Renal cortex interstitium (tissue), 15 donors: ENCODE data around the gene IL20RA. TPM values are rescaled to one million over a fixed set of nuclear protein-coding genes. Genes with fewer than 3 reads are reported as not detected.
"Not testable (repeated sequence)": the region's sequence is repeated elsewhere in the genome, so short reads cannot be mapped to it uniquely, and the experiment has no call there.

Experiments
- DNase-seq, 11 donors: peaks; one replicate each; pipeline ENCODE4 v3.0.0-alpha.2; 2013; ENCODE audit warnings: low read depth in 9 of 11, low spot score in 4 of 11; ENCODE audit errors: extremely low read depth in 1 of 11
- long read RNA-seq, 16 experiments: transcript quantifications; one replicate each; lab custom pipeline, GENCODE V29; 2026
- polyA plus RNA-seq, 3 donors: library from polyadenylated mRNA; unstranded; fragments of 120-200 nt; gene quantifications; one replicate each; pipeline ENCODE4 v1.2.1, GENCODE V29; 2013; ENCODE audit not compliant: insufficient read length in 3 of 3

The IL20RA gene
- polyA plus RNA-seq = 1 to 10 TPM; 1.1 to 3.1 (median 1.5) TPM
- long read RNA-seq, donor 1 = 0 reads
- long read RNA-seq, donor 2 = 0 reads
- long read RNA-seq, donor 3, partial matches to known transcripts = 0 of 1 reads
- long read RNA-seq, donor 3, other reads (novel, unspliced or antisense) = 0 of 1 reads
- long read RNA-seq, donor 4 = 0 reads
- long read RNA-seq, donor 5 = 0 reads
- long read RNA-seq, donor 6, partial matches to known transcripts = 0 of 1 reads
- long read RNA-seq, donor 6, other reads (novel, unspliced or antisense) = 0 of 1 reads
- long read RNA-seq, donor 7, partial matches to known transcripts = 0 of 2 reads
- long read RNA-seq, donor 7, other reads (novel, unspliced or antisense) = 0 of 2 reads
- long read RNA-seq, donor 8 = 0 reads
- long read RNA-seq, donor 9 = 0 reads
- long read RNA-seq, donor 10 = 0 reads
- long read RNA-seq, donor 11, partial matches to known transcripts = 0 of 1 reads
- long read RNA-seq, donor 11, other reads (novel, unspliced or antisense) = 0 of 1 reads
- long read RNA-seq, donor 12 = 0 reads
- long read RNA-seq, donor 13 = 0 reads
- long read RNA-seq, donor 14 = 0 reads
- long read RNA-seq, donor 15, partial matches to known transcripts = 0 of 1 reads
- long read RNA-seq, donor 15, other reads (novel, unspliced or antisense) = 0 of 1 reads
- long read RNA-seq, donor 16, partial matches to known transcripts = 0 of 2 reads
- long read RNA-seq, donor 16, other reads (novel, unspliced or antisense) = 0 of 2 reads

GRCh38 chr6:137044366-137045221 is at the start of gene IL20RA:
Gene IL20RA, minus strand, starts transcription at chr6:137044965. Its CDS starts 237 bp downstream, at chr6:137044728.
- peak in 8 of 11 donors; percentile 6 to 38 (median 14) for DNase-seq

GRCh38 chr6:137093183-137094069 is 48.7 kb upstream of the IL20RA start:
- no peak for DNase-seq

GRCh38 chr6:137092018-137092417 is 47.3 kb upstream of the IL20RA start:
- no peak for DNase-seq

GRCh38 chr6:137089305-137089704 is 44.5 kb upstream of the IL20RA start:
- DNase-seq = no peak

- DNase-seq = no peak
Measured at GRCh38 chr6:137087902-137088301, 43.1 kb upstream of the IL20RA start.

GRCh38 chr6:137086031-137086430 is 41.3 kb upstream of the IL20RA start:
- DNase-seq = no peak

- DNase-seq = no peak
Measured at GRCh38 chr6:137084865-137085617, 40.3 kb upstream of the IL20RA start.

GRCh38 chr6:137084090-137084489 is 39.3 kb upstream of the IL20RA start:
- no peak for DNase-seq

GRCh38 chr6:137081997-137082396 is 37.2 kb upstream of the IL20RA start:
- DNase-seq = no peak

- no peak for DNase-seq
Measured at GRCh38 chr6:137080711-137081110, 35.9 kb upstream of the IL20RA start.

- DNase-seq = peak in 10 of 11 donors; percentile 30 to 74 (median 54)
Measured at GRCh38 chr6:137076277-137077068, 31.7 kb upstream of the IL20RA start.

GRCh38 chr6:137075790-137076189 is 31.0 kb upstream of the IL20RA start:
- not testable (repeated sequence) for DNase-seq

- no peak for DNase-seq
Measured at GRCh38 chr6:137070303-137070702, 25.5 kb upstream of the IL20RA start.

- DNase-seq = no peak
Measured at GRCh38 chr6:137067399-137067798, 22.6 kb upstream of the IL20RA start.

- no peak for DNase-seq
Measured at GRCh38 chr6:137058037-137058436, 13.3 kb upstream of the IL20RA start.

- DNase-seq = no peak
Measured at GRCh38 chr6:137056121-137056880, 11.5 kb upstream of the IL20RA start.
